Fibroblast of lung (primary cell): ENCODE measurements around the gene URB1.

ENCODE experiments used
- EZH2 ChIP-seq: IDR thresholded peaks from 2 replicates; pipeline ENCODE4 v1.5.1; 2012; ENCODE audit warnings: low read length, control low read depth, mild to moderate bottlenecking; ENCODE audit errors: missing control alignments
- TF ChIP-seq, protein P1 (sequence below), 2 donors: IDR thresholded peaks in 1 of 2; conservative IDR thresholded peaks in 1 of 2; 1 replicate in 1 of 2; 2 replicates in 1 of 2; pipeline ENCODE4 v1.5.1; 2011 to 2012; ENCODE audit warnings: low read length in 2 of 2, control low read depth in 1 of 2, inconsistent platforms in 1 of 2, low read depth in 1 of 2, mild to moderate bottlenecking in 1 of 2

DNA sequence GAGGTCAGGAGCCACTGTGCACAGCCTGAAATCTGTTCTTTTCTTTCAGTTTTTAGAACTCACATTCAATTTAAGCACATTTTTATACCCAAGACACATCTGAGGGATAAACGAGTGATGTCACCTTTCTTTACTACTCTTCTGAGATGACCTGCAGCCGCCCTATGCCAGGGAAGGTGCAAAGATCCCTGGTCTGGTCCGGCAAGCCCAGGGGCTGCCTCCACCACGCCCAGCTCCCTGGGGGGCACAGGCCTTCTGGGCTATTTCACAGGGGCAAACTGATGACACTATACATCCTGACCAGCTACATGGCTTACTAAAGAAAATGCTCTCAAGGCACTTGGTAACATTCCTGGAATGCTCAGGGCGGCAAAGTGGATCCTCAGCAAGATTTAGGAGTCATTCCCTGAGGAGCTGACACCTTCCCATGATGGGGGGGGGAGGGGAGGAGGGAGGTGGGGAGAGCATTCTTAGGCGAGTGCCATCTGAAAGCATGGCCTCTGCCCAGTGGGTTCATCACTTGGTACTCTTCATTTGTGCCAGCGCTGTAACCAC, 82.8 kb downstream of the URB1 start:
- TF ChIP-seq, protein P1, sequence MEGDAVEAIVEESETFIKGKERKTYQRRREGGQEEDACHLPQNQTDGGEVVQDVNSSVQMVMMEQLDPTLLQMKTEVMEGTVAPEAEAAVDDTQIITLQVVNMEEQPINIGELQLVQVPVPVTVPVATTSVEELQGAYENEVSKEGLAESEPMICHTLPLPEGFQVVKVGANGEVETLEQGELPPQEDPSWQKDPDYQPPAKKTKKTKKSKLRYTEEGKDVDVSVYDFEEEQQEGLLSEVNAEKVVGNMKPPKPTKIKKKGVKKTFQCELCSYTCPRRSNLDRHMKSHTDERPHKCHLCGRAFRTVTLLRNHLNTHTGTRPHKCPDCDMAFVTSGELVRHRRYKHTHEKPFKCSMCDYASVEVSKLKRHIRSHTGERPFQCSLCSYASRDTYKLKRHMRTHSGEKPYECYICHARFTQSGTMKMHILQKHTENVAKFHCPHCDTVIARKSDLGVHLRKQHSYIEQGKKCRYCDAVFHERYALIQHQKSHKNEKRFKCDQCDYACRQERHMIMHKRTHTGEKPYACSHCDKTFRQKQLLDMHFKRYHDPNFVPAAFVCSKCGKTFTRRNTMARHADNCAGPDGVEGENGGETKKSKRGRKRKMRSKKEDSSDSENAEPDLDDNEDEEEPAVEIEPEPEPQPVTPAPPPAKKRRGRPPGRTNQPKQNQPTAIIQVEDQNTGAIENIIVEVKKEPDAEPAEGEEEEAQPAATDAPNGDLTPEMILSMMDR (conservative IDR thresholded peaks at IDR 0.05 in 1 of 2, IDR thresholded peaks at IDR 0.05 in 1 of 2; ENCODE audit: low read depth in 1 of 2, low read length in 2 of 2) = no peak
- TF ChIP-seq EZH2 = no peak
